Fibroblast of lung (primary cell): Measurements from ENCODE around the gene SETBP1.

Experiments used
- EZH2 ChIP-seq: IDR thresholded peaks from 2 replicates; pipeline ENCODE4 v1.5.1; 2012; ENCODE audit warnings: low read length, control low read depth, mild to moderate bottlenecking; ENCODE audit errors: missing control alignments
- TF ChIP-seq, protein P1 (sequence below), 2 donors: IDR thresholded peaks in 1 of 2; conservative IDR thresholded peaks in 1 of 2; 1 replicate in 1 of 2; 2 replicates in 1 of 2; pipeline ENCODE4 v1.5.1; 2011 to 2012; ENCODE audit warnings: low read length in 2 of 2, control low read depth in 1 of 2, inconsistent platforms in 1 of 2, low read depth in 1 of 2, mild to moderate bottlenecking in 1 of 2

GRCh38 chr18:44731530-44732237 is 51.0 kb downstream of the SETBP1 start:
- TF ChIP-seq, protein P1, sequence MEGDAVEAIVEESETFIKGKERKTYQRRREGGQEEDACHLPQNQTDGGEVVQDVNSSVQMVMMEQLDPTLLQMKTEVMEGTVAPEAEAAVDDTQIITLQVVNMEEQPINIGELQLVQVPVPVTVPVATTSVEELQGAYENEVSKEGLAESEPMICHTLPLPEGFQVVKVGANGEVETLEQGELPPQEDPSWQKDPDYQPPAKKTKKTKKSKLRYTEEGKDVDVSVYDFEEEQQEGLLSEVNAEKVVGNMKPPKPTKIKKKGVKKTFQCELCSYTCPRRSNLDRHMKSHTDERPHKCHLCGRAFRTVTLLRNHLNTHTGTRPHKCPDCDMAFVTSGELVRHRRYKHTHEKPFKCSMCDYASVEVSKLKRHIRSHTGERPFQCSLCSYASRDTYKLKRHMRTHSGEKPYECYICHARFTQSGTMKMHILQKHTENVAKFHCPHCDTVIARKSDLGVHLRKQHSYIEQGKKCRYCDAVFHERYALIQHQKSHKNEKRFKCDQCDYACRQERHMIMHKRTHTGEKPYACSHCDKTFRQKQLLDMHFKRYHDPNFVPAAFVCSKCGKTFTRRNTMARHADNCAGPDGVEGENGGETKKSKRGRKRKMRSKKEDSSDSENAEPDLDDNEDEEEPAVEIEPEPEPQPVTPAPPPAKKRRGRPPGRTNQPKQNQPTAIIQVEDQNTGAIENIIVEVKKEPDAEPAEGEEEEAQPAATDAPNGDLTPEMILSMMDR (conservative IDR thresholded peaks at IDR 0.05 in 1 of 2, IDR thresholded peaks at IDR 0.05 in 1 of 2; ENCODE audit: low read depth in 1 of 2, low read length in 2 of 2), result no peak
- no peak for TF ChIP-seq EZH2
